ENCODE data around the gene RAD1. TPM values are rescaled to one million over a fixed set of nuclear protein-coding genes. Genes with fewer than 3 reads are reported as not detected.
A peak's percentile ranks its signal among the peaks of the same experiment; 100 is the strongest.

RAD1 gene
- total and polyA plus RNA-seq, 9 donors: 7.6 to 27.3 (median 18.5) TPM

DNA sequence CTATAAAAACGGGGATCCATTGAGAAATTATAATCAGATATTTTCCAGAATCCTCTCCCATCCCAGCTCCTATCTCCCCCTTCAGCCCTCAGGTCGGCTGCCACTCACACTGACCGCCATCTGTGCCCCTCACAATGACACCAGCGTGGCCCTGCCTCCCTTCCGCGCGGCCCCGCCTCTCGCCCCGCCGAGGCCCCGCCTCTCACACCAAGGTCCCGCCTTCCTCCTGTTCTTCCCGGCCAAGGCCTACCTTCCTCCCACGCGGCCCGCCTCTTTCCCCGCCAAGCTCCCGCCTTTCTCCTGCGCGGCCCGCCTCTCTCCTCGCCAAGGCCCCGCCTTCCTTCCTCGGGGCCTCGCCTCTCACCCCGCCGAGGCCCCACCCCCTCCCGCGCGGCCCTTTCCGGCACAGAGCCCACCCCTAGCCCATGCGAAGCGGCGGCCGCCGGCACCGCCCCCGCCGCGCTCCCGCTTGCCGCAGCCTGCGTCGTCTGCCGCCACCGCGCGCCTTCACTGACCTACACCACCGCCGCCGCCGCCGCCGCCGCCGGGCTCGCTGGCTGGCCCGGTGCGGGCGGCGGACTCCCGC is 13.9 kb upstream of the RAD1 start, which contains the start of gene DNAJC21:
DNAJC21 (plus strand) TSS at position 426 of the 586 bp plus-strand sequence. CDS start 261 bp downstream, outside the sequence.
- H3K4me1 ChIP-seq (ENCODE audit: insufficient read depth): peaks cover 2% of the 10 kb centered on the region
- peak; percentile 98 to 99 (median 99) for DNase-seq
- 1% methylated on average over 37 to 63 of the region's 63 CpGs for WGBS, 3 donors
- intact Hi-C loops (cut with DNase I): no loop called here
- TF ChIP-seq, protein P1, sequence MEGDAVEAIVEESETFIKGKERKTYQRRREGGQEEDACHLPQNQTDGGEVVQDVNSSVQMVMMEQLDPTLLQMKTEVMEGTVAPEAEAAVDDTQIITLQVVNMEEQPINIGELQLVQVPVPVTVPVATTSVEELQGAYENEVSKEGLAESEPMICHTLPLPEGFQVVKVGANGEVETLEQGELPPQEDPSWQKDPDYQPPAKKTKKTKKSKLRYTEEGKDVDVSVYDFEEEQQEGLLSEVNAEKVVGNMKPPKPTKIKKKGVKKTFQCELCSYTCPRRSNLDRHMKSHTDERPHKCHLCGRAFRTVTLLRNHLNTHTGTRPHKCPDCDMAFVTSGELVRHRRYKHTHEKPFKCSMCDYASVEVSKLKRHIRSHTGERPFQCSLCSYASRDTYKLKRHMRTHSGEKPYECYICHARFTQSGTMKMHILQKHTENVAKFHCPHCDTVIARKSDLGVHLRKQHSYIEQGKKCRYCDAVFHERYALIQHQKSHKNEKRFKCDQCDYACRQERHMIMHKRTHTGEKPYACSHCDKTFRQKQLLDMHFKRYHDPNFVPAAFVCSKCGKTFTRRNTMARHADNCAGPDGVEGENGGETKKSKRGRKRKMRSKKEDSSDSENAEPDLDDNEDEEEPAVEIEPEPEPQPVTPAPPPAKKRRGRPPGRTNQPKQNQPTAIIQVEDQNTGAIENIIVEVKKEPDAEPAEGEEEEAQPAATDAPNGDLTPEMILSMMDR (IDR thresholded peaks at IDR 0.05): no peak
- TF ChIP-seq EP300 (IDR thresholded peaks at IDR 0.05): no peak
- TF ChIP-seq POLR2A (IDR thresholded peaks at IDR 0.05): no peak
- H3K9me3 ChIP-seq: no peaks in the 10 kb centered on the region
- peak within 1 kb of the TSS; percentile 87 for H3K4me3 ChIP-seq
- H3K27ac ChIP-seq: peak within 1 kb of the TSS; percentile 74 to 81
- H3K36me3 ChIP-seq: no peaks in the 10 kb centered on the region
- H3K27me3 ChIP-seq: no peaks in the 10 kb centered on the region

DNA sequence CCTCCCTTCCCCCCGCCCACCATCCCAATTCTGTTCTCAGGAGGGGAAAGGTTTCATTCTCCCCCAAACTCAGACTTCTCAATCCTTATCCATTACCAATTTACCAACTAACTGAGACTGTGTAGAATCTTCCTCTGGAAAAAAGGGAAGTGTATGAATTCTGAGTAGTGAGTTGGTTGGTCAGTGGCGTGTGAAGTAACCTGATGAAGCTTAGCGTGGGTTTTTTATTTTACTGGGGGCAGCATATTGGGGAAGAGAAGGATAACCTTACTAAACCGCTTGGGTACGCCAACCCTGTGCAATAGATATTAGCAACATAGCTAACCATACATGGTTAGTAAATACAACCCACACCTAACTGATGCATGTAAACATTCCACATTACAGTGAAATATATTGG is 13.0 kb upstream of the RAD1 start:
- H3K36me3 ChIP-seq: no peaks in the 10 kb centered on the region
- H3K9me3 ChIP-seq: no peaks in the 10 kb centered on the region
- H3K27me3 ChIP-seq: no peaks in the 10 kb centered on the region
- WGBS, 3 donors: 80 to 90% (median 88%) methylated on average over 5 of the region's 5 CpGs
- no peak overlapping the region for H3K27ac ChIP-seq
- peaks cover 2% of the 10 kb centered on the region for H3K4me1 ChIP-seq (ENCODE audit: insufficient read depth)
- DNase-seq: no peak
- H3K4me3 ChIP-seq: no peak overlapping the region
- TF ChIP-seq POLR2A (IDR thresholded peaks at IDR 0.05) (no peak), EP300 (IDR thresholded peaks at IDR 0.05) (no peak)
- TF ChIP-seq, protein P1 (IDR thresholded peaks at IDR 0.05): no peak
- intact Hi-C loops (cut with DNase I): no loop called here

DNA sequence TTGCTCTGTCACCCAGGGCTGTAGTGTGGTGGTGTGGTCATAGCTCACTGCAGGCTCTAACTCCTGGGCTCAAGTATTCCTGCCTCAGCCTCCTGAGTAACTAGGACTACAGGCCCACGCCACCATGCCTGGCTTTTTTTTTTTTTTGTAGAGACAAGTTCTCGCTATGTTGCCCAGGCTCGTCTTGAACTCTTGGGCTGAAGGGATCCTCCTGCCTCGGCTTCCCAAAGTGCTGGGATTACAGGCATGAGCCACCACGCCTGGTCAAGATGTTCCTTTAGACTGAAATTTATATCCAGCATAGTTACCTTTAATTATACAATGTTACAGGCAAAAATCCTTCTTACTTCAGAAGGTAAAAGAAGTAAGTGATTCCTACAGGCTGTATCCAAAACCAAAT is 12.5 kb upstream of the RAD1 start:
- no peak overlapping the region for H3K4me3 ChIP-seq
- H3K9me3 ChIP-seq: no peaks in the 10 kb centered on the region
- no peak for DNase-seq
- no peak for TF ChIP-seq POLR2A (IDR thresholded peaks at IDR 0.05)
- no peak for TF ChIP-seq EP300 (IDR thresholded peaks at IDR 0.05)
- TF ChIP-seq, protein P1 (IDR thresholded peaks at IDR 0.05): no peak
- 88 to 92% (median 90%) methylated on average over 5 of the region's 5 CpGs for WGBS, 3 donors
- H3K4me1 ChIP-seq (ENCODE audit: insufficient read depth): peaks cover 2% of the 10 kb centered on the region
- intact Hi-C loops (cut with DNase I): no loop called here
- no peaks in the 10 kb centered on the region for H3K36me3 ChIP-seq
- no peak overlapping the region for H3K27ac ChIP-seq
- H3K27me3 ChIP-seq: no peaks in the 10 kb centered on the region

DNA sequence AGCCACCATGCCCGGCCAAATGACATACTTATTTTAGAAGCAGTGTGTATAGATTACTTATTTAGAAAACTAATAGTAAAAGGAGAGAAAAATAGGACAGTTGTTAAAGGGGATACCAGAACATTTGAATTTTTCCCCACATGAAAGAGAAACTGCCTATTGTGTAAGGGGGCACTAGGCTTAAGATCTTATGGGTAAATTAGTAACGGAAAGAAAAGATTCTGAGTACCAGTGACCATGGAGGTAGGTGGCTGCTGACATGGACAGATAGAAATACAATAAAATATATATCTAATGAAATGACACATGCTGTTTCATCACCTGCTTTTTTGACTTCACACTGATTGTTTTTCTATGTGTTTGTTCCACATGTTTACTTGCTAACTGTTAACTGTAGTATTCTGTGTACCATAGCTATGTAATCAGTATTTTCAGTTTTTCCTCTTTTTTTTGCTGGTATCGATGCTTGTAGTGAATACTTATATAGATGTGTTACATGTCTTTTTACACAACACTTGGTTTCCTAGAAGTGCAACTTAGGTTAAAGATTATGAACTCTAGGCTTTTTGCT is 11.1 kb upstream of the RAD1 start:
- Histone ChIP-seq H3K4me3 (no peak overlapping the region), H3K27me3 (no peaks in the 10 kb centered on the region), H3K36me3 (no peaks in the 10 kb centered on the region), H3K9me3 (no peaks in the 10 kb centered on the region), H3K4me1 (ENCODE audit: insufficient read depth) (no peaks in the 10 kb centered on the region), H3K27ac (no peak overlapping the region)
- 88 to 90% (median 88%) methylated on average over 3 of the region's 3 CpGs for WGBS, 3 donors
- DNase-seq: no peak
- TF ChIP-seq EP300 (IDR thresholded peaks at IDR 0.05) (no peak), POLR2A (IDR thresholded peaks at IDR 0.05) (no peak)
- TF ChIP-seq, protein P1 (IDR thresholded peaks at IDR 0.05): no peak
- intact Hi-C loops (cut with DNase I): no loop called here
